GM18867 (cell line): ENCODE data around the gene PROC.
"Not testable (repeated sequence)": the region's sequence is repeated elsewhere in the genome, so short reads cannot be mapped to it uniquely, and the experiment has no call there.

ENCODE experiments used
- ATAC-seq: cut with Tn5 transposase; IDR thresholded peaks from one replicate; pipeline ENCODE4 v1.9.1; 2021; ENCODE audit warnings: mild to moderate bottlenecking, moderate library complexity; ENCODE audit not compliant: unreplicated experiment

Gene PROC

DNA sequence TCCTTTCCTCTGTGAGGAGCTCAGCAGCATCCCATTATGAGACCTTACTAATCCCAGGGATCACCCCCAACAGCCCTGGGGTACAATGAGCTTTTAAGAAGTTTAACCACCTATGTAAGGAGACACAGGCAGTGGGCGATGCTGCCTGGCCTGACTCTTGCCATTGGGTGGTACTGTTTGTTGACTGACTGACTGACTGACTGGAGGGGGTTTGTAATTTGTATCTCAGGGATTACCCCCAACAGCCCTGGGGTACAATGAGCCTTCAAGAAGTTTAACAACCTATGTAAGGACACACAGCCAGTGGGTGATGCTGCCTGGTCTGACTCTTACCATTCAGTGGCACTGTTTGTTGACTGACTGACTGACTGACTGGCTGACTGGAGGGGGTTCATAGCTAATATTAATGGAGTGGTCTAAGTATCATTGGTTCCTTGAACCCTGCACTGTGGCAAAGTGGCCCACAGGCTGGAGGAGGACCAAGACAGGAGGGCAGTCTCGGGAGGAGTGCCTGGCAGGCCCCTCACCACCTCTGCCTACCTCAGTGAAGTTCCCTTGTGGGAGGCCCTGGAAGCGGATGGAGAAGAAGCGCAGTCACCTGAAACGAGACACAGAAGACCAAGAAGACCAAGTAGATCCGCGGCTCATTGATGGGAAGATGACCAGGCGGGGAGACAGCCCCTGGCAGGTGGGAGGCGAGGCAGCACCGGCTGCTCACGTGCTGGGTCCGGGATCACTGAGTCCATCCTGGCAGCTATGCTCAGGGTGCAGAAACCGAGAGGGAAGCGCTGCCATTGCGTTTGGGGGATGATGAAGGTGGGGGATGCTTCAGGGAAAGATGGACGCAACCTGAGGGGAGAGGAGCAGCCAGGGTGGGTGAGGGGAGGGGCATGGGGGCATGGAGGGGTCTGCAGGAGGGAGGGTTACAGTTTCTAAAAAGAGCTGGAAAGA is 7.6 kb downstream of the PROC start:
- no peak for ATAC-seq

DNA sequence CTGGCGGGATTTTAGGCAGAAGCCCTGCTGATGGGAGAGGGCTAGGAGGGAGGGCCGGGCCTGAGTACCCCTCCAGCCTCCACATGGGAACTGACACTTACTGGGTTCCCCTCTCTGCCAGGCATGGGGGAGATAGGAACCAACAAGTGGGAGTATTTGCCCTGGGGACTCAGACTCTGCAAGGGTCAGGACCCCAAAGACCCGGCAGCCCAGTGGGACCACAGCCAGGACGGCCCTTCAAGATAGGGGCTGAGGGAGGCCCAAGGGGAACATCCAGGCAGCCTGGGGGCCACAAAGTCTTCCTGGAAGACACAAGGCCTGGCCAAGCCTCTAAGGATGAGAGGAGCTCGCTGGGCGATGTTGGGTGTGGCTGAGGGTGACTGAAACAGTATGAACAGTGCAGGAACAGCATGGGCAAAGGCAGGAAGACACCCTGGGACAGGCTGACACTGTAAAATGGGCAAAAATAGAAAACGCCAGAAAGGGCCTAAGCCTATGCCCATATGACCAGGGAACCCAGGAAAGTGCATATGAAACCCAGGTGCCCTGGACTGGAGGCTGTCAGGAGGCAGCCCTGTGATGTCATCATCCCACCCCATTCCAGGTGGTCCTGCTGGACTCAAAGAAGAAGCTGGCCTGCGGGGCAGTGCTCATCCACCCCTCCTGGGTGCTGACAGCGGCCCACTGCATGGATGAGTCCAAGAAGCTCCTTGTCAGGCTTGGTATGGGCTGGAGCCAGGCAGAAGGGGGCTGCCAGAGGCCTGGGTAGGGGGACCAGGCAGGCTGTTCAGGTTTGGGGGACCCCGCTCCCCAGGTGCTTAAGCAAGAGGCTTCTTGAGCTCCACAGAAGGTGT is 8.5 kb downstream of the PROC start:
- no peak for ATAC-seq

DNA sequence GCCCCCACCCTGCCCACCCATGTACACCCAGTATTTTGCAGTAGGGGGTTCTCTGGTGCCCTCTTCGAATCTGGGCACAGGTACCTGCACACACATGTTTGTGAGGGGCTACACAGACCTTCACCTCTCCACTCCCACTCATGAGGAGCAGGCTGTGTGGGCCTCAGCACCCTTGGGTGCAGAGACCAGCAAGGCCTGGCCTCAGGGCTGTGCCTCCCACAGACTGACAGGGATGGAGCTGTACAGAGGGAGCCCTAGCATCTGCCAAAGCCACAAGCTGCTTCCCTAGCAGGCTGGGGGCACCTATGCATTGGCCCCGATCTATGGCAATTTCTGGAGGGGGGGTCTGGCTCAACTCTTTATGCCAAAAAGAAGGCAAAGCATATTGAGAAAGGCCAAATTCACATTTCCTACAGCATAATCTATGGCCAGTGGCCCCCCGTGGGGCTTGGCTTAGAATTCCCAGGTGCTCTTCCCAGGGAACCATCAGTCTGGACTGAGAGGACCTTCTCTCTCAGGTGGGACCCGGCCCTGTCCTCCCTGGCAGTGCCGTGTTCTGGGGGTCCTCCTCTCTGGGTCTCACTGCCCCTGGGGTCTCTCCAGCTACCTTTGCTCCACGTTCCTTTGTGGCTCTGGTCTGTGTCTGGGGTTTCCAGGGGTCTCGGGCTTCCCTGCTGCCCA is 9.3 kb downstream of the PROC start:
- no peak for ATAC-seq

DNA sequence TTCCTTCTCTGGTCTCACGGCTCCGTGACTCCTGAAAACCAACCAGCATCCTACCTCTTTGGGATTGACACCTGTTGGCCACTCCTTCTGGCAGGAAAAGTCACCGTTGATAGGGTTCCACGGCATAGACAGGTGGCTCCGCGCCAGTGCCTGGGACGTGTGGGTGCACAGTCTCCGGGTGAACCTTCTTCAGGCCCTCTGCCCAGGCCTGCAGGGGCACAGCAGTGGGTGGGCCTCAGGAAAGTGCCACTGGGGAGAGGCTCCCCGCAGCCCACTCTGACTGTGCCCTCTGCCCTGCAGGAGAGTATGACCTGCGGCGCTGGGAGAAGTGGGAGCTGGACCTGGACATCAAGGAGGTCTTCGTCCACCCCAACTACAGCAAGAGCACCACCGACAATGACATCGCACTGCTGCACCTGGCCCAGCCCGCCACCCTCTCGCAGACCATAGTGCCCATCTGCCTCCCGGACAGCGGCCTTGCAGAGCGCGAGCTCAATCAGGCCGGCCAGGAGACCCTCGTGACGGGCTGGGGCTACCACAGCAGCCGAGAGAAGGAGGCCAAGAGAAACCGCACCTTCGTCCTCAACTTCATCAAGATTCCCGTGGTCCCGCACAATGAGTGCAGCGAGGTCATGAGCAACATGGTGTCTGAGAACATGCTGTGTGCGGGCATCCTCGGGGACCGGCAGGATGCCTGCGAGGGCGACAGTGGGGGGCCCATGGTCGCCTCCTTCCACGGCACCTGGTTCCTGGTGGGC is 10.0 kb downstream of the PROC start:
- no peak for ATAC-seq

GRCh38 chr2:127428815-127429109 is 10.5 kb downstream of the PROC start:
- no peak for ATAC-seq

DNA sequence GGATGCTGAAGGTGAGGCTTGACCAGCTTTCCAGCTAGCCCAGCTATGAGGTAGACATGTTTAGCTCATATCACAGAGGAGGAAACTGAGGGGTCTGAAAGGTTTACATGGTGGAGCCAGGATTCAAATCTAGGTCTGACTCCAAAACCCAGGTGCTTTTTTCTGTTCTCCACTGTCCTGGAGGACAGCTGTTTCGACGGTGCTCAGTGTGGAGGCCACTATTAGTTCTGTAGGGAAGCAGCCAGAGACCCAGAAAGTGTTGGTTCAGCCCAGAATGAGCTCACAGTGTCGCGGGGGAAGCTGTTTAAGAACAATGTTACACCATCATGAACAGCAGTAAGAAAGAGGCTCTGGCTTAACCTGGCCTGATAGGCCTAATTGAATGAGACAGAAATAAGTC is 11.1 kb downstream of the PROC start:
- no peak for ATAC-seq

GRCh38 chr2:127429844-127430425 is 11.7 kb downstream of the PROC start:
- no peak for ATAC-seq

DNA sequence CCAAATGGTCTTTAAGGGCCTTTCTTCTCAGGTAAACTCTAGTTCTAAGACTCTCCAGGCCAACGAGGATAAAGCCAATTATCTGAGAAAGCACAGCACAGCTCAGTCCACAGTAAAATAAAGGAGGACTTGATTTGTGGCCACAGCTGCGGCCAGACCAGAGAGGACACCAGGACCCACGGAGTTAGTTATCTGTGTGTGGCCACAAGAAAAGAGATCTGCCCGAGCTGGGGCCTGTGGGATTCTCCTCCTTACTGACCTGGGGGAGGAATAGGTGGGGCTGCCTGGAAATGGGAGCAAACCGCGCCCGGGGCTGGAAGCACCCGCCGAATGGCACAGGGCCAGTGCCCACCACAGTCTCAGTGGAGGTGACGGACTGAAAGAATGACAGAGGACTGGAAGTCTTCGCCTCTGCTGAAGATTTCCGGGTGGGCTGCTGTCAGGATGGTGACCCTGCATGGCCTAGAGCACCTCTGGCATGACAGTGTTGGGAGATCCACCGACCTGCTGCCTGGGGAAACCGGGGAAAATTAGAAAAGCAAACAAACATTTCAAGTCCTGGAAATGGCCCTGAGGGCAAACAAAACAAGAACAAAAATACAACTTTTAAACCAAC is 13.3 kb downstream of the PROC start:
- ATAC-seq, result no peak

GRCh38 chr2:127434515-127434914 is 16.3 kb downstream of the PROC start:
- no peak for ATAC-seq

DNA sequence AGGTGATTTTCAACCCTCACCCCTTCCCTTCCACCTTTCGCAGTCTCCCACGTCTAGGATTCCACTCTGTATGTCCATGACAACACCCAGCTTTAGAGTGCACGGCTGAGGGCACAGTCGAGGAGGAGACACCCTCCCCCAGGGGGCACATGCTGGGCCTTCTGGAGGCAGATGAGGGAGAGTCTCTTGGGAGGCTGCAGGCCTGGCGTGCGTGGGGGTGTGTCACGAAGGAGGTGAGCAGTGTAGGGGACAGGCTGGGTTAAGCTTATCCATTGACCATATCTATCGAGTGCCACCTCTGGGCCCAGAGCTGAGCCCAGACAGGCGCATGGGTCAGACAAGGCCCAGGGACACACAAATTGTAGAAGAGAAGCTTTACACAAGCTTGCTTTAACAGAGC is 18.8 kb downstream of the PROC start:
- no peak for ATAC-seq

DNA sequence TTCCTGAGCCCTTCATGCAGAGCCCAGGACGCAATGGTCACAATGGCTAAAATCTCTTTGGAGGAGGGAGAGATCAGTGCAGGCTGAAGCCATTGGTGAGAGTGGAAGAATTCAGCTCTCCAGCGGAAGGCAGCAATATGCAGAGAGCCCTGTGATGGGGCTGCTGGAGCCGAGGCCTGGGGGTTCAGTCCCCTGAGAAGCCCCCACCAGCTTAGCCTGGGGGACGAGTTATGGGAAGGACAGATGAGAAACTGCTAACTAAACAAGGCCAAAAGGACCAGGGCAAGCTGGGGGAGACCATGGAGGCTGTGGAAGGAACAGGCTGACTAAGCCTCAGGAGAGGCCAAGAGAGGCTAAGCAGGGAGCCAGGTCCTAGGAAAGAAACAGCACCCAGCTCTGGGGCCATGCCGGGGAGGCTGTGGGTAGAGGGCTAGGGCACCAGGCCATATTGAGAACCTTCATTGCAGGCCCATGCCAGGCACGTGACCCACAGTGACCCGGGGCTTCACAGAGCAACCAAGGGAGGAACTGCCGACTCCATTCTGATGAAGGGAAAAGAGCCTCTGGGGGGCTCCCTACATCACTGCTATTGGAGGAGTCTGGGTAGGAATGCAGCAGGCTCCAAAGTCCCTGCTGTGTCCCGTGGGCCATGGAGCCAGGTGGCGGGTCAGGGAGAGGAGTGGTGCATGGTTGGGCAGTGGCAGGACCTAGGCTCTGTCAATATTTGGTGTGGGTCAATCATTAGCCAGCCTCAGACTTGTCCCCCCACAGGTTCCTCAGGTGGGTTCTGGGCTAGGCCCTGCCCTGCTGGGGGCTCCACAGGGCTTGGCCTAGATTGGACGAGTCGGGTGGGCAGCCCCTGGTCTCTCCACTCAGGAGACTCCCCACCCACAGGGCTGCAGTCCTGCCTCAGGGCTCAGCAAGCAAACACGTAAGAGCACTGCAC is 19.8 kb downstream of the PROC start:
- ATAC-seq, result no peak

DNA sequence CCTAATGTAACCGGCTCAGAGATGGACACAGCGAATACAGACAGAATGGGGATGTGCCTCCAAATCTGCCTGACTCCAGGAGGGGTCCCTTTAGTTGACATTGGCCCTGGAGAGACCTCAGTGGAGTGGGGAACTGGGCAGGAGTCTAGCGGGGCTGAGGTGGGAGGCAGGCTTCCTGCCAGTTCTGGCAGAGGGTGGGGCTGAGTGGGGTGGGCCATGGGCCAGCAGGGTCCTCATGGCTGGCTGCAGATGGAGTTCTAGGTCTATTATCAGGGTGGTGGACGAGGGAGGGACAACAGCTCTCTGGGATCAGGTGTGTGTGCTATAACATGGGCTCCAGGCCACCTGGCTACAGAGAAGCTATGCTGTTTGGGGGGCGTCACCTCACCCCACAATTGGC is 21.1 kb downstream of the PROC start:
- no peak for ATAC-seq

DNA sequence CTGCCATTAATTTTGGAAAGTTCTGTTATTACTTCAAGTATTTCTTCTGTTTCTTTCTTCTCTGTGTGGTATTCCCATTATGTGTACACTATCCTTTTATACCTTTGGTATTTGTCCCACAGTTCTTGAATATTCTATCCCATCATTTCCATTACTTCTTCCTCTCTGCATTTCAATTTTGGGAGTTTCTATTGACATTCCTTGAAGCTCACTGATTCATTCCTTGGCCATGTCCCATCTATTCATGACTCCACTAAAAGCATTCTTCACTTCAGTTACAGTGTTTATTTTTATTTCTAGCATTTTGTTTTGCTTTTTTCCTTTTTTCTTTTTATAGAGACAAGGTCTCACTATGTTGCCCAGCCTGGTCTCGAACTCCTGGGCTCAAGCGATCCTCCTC is 30.3 kb downstream of the PROC start:
- no peak for ATAC-seq

DNA sequence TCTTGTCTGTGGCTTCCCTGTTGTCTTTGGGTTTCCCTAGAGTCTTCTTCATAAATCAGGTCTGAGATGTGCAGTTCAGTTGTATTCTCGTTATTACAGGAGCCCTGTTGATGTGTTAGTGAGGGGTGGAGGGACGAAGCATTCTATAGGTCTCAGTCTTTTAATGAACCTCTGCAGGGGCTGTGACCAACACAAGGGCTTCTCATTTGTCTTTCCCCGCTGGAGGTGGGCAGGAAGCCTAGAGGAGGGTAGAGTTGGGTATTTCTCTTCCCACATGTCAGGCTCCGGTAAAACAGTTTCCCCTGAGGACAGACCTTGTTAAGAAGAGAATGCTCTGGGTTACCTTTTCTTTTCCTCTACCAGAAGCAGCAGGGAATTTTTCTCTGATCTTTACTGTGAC is 31.2 kb downstream of the PROC start:
- ATAC-seq, result no peak

DNA sequence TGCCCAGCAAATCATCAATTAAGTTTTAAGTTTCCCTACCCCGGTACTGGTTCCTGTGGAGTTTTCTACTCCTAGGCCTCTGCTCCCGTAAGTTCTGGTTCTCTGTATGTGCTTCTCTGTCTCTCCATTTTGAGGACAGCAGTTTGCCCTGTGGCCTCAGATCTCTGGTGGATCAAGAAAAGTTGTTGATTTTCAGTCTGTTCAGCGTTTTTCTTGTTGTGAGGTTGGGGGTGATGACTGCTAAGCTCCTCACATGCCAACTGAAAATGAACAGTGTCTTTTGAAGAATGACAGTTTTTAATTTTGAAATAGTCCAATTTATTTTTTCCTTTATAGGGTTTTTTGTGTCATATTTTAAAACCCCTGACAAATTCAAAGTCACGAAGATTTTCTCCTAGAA is 31.7 kb downstream of the PROC start:
- ATAC-seq, result no peak

GRCh38 chr2:127451981-127452380 is 33.8 kb downstream of the PROC start:
- no peak for ATAC-seq

DNA sequence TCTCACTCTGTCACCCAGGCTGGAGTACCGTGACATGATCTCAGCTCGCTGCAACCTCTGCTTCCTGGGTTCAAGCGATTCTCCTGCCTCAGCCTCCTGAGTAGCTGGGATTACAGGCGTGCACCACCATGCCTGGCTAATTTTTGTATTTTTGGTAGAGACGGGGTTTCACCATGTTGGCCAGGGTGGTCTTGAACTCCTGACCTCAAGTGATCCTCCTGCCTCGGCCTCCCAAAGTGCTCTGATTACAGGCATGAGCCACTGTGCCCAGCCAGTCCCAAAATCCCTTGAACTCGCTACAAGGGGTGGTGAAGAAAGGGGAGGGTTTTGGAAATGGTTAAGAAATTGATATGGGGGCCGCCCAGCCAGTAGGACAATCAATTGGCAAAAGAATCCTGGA is 34.2 kb downstream of the PROC start:
- not testable (repeated sequence) for ATAC-seq

DNA sequence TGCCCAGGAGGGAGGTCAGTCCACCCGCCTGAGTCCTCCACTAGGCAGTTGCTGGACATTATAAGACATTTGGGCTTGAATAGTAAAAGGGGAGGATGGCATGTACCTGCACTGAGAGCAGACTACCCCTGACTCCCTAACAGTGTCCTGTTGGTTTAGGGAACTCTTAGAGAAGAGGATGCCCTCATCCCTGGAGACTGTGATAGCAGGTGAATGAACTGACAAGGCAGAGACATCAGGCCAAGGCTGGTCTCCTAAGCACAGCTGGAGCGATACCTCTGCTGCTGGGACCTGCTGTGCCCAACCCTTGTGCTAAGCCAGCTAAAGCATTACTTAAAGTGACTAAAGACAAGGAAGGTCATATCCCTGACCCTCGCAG is 34.8 kb downstream of the PROC start:
- no peak for ATAC-seq
